ENCODE measurements around the gene SHISA2.

GRCh38 chr13:26034018-26034417 is 17.8 kb downstream of the SHISA2 start:
- TF ChIP-seq POLR2AphosphoS5 (IDR thresholded peaks at IDR 0.05; ENCODE audit: insufficient read depth in 1 of 2, low read depth in 1 of 2) (no peak), CTCF (IDR thresholded peaks at IDR 0.05) (no peak), POLR2A (IDR thresholded peaks at IDR 0.05) (no peak)

Measured in vagina (tissue), 2 donors.